ENCODE measurements around the gene SH2D2A. TPM values are rescaled to one million over a fixed set of nuclear protein-coding genes. Genes with fewer than 3 reads are reported as not detected.

SH2D2A gene
- total RNA-seq, 2 experiments from 2014 or later = 2.1 to 5.8 TPM

- DNase-seq (ENCODE audit: low spot score) = no peak
- no peak overlapping the region for H3K4me2 ChIP-seq (ENCODE audit: low read length)
- H3K4me1 ChIP-seq (ENCODE audit: insufficient read depth, low read length, poor library complexity, severe bottlenecking) = no peaks in the 10 kb centered on the region
- ChIA-PET CTCF (ENCODE audit: unreplicated experiment) (no interaction called here), POLR2A (interaction anchor here (0.7 kb wide), 1 partner anchor 50 kb away, joined by 4 read pairs; no protein-coding TSS in a partner anchor)
- no TSS peak for BruUV-seq (replicated peaks)
- H2AFZ ChIP-seq (ENCODE audit: low read length) = no peak overlapping the region
- H3K9me3 ChIP-seq (ENCODE audit: low read length) = no peaks in the 10 kb centered on the region
- intact Hi-C loops (cut with micrococcal nuclease; ENCODE audit: unreplicated experiment) = no loop called here
- H4K20me1 ChIP-seq (ENCODE audit: insufficient read depth, low read length) = no peaks in the 10 kb centered on the region
- peaks cover 91% of the 10 kb centered on the region for H3K36me3 ChIP-seq (ENCODE audit: insufficient read depth, low read length)
- no peaks in the 10 kb centered on the region for H3K9me2 ChIP-seq (ENCODE audit: insufficient read depth, low read length)
- no peak overlapping the region for H3K4me3 ChIP-seq (ENCODE audit: low read depth, low read length, poor library complexity, severe bottlenecking)
- no peak for TF ChIP-seq CTCF (conservative IDR thresholded peaks at IDR 0.05; ENCODE audit: low read length)
- no peak for TF ChIP-seq EZH2phosphoT487 (IDR thresholded peaks at IDR 0.05; ENCODE audit: borderline replicate concordance, low read depth, low read length)
- no peak overlapping the region for H3K27ac ChIP-seq (ENCODE audit: low read depth, low read length, poor library complexity, severe bottlenecking)
- H3K79me2 ChIP-seq (ENCODE audit: insufficient read depth, low read depth, low read length) = no peaks in the 10 kb centered on the region
Measured at GRCh38 chr1:156788136-156788535, 28.5 kb downstream of the SH2D2A start.

GRCh38 chr1:156786640-156787039 is 30.0 kb downstream of the SH2D2A start:
- no peaks in the 10 kb centered on the region for H4K20me1 ChIP-seq (ENCODE audit: insufficient read depth, low read length)
- ChIA-PET CTCF (ENCODE audit: unreplicated experiment) (interaction anchor here (0.6 kb wide), 1 partner anchor 61 kb away, joined by 3 read pairs; no protein-coding TSS in a partner anchor), POLR2A (no interaction called here)
- H3K4me2 ChIP-seq (ENCODE audit: low read length) = no peak overlapping the region
- no peaks in the 10 kb centered on the region for H3K9me3 ChIP-seq (ENCODE audit: low read length)
- peaks cover 6% of the 10 kb centered on the region for H3K79me2 ChIP-seq (ENCODE audit: insufficient read depth, low read depth, low read length)
- peaks cover 91% of the 10 kb centered on the region for H3K36me3 ChIP-seq (ENCODE audit: insufficient read depth, low read length)
- TF ChIP-seq EZH2phosphoT487 (IDR thresholded peaks at IDR 0.05; ENCODE audit: borderline replicate concordance, low read depth, low read length) (no peak), CTCF (conservative IDR thresholded peaks at IDR 0.05; ENCODE audit: low read length) (no peak)
- no peak overlapping the region for H3K27ac ChIP-seq (ENCODE audit: low read depth, low read length, poor library complexity, severe bottlenecking)
- H2AFZ ChIP-seq (ENCODE audit: low read length) = no peak overlapping the region
- no peaks in the 10 kb centered on the region for H3K9me2 ChIP-seq (ENCODE audit: insufficient read depth, low read length)
- no peak for DNase-seq (ENCODE audit: low spot score)
- intact Hi-C loops (cut with micrococcal nuclease; ENCODE audit: unreplicated experiment) = no loop called here
- H3K4me1 ChIP-seq (ENCODE audit: insufficient read depth, low read length, poor library complexity, severe bottlenecking) = no peaks in the 10 kb centered on the region
- no peak overlapping the region for H3K4me3 ChIP-seq (ENCODE audit: low read depth, low read length, poor library complexity, severe bottlenecking)
- no TSS peak for BruUV-seq (replicated peaks)

- no peak for DNase-seq (ENCODE audit: low spot score)
- Histone ChIP-seq H3K9me3 (ENCODE audit: low read length) (no peaks in the 10 kb centered on the region), H4K20me1 (ENCODE audit: insufficient read depth, low read length) (no peaks in the 10 kb centered on the region), H2AFZ (ENCODE audit: low read length) (no peak overlapping the region), H3K36me3 (ENCODE audit: insufficient read depth, low read length) (peaks cover 91% of the 10 kb centered on the region), H3K27ac (ENCODE audit: low read depth, low read length, poor library complexity, severe bottlenecking) (no peak overlapping the region), H3K4me2 (ENCODE audit: low read length) (no peak overlapping the region), H3K4me3 (ENCODE audit: low read depth, low read length, poor library complexity, severe bottlenecking) (no peak overlapping the region), H3K9me2 (ENCODE audit: insufficient read depth, low read length) (no peaks in the 10 kb centered on the region), H3K4me1 (ENCODE audit: insufficient read depth, low read length, poor library complexity, severe bottlenecking) (no peaks in the 10 kb centered on the region), H3K79me2 (ENCODE audit: insufficient read depth, low read depth, low read length) (peaks cover 18% of the 10 kb centered on the region)
- TF ChIP-seq CTCF (conservative IDR thresholded peaks at IDR 0.05; ENCODE audit: low read length) (no peak), EZH2phosphoT487 (IDR thresholded peaks at IDR 0.05; ENCODE audit: borderline replicate concordance, low read depth, low read length) (no peak)
- BruUV-seq (replicated peaks) = no TSS peak
- intact Hi-C loops (cut with micrococcal nuclease; ENCODE audit: unreplicated experiment) = no loop called here
- CTCF ChIA-PET (ENCODE audit: unreplicated experiment) = no interaction called here
- POLR2A ChIA-PET = interaction anchor here (0.6 to 2.2 kb wide), 2 partner anchors 15 to 33 kb away, joined by 3 to 7 read pairs; no protein-coding TSS in a partner anchor
Measured at GRCh38 chr1:156785458-156785857, 31.2 kb downstream of the SH2D2A start.
